ENCODE measurements around the gene NEK3.

DNA sequence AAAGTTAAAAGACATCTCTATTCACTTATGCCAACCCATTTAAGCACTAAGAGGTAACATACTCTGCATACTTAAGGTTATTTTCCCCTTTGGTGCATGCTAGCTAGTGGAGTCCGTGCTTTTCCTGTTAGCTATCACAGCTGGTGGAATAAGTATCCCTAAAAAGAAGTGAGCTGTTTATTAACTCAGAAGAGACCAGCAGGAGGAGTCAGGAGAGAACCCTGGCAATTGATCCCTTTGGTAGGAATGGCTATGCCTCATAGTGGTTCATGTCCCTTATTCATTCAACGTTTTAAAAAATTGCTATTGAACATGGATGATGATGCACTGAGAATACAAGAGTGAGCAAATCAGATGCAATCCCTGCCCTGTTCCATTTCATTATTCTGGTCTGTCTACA is 18.1 kb downstream of the NEK3 start:
- TF ChIP-seq, protein P1, sequence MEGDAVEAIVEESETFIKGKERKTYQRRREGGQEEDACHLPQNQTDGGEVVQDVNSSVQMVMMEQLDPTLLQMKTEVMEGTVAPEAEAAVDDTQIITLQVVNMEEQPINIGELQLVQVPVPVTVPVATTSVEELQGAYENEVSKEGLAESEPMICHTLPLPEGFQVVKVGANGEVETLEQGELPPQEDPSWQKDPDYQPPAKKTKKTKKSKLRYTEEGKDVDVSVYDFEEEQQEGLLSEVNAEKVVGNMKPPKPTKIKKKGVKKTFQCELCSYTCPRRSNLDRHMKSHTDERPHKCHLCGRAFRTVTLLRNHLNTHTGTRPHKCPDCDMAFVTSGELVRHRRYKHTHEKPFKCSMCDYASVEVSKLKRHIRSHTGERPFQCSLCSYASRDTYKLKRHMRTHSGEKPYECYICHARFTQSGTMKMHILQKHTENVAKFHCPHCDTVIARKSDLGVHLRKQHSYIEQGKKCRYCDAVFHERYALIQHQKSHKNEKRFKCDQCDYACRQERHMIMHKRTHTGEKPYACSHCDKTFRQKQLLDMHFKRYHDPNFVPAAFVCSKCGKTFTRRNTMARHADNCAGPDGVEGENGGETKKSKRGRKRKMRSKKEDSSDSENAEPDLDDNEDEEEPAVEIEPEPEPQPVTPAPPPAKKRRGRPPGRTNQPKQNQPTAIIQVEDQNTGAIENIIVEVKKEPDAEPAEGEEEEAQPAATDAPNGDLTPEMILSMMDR (conservative IDR thresholded peaks at IDR 0.05) = no peak
- TF ChIP-seq EZH2 (IDR thresholded peaks at IDR 0.05; ENCODE audit: low read depth) = no peak
